Ovary (tissue), 3 donors: Measurements from ENCODE around the gene TPM2.

ENCODE experiments used
- CTCF ChIP-seq, 3 donors: fragments of 450-650 bp in 2 of 3; fragments of 200-600 bp in 1 of 3; IDR thresholded peaks; one replicate each; pipeline versions ENCODE4 v1.5.1 to v1.8.0; 2016 to 2022; ENCODE audit warnings: antibody characterized with exemption in 3 of 3, mild to moderate bottlenecking in 1 of 3
- POLR2A ChIP-seq: fragments of 450-650 bp; IDR thresholded peaks from one replicate; pipeline ENCODE4 v1.6.1; 2017; ENCODE audit warnings: antibody characterized with exemption, mild to moderate bottlenecking, moderate library complexity
- donor health status: DM: no; HTN: no; CAD: no.

DNA sequence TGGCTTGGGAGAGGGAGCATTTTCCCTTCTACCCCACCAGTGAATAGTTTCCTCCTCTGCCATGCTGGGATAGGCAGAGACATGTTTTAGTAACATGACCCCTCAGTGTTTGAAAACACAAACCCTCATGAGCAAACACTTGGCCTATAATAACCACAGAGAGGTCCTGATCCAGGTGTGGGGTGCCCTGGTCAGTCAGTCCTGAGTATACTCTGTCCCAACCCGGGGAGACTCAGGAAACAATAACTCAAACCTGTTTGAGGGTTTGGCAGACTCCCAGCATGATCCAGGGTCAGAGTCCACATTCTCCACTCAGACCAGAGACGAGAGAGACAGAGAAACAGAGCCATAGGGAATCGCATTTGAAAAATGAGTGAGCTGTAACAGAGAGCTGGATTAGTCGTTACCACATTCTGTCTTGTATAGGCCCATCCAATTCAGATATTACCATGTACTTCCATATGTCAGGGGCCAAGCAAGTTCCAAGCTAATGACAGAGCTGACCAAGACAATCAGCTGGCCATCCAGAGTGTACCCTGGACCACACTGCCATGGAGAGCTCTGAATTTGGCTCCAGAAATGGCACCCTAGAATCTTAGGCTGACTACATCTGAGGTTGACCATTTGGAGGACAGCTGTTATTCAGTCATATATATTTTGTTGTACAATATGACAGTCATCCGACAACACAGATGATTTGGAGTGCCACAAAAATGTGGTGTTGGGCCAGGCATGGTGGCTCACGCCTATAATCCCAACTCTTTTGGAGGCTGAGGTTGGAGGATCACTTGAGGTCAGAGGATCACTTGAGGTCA is 20.2 kb downstream of the TPM2 start:
- TF ChIP-seq CTCF (IDR thresholded peaks at IDR 0.05), result no peak
- no peak for TF ChIP-seq POLR2A
